Activated naive CD8-positive, alpha-beta T cell treated with anti-CD3 and anti-CD28 coated beads for 36 hours (primary cell): ENCODE results near the gene STXBP2. TPM values are rescaled to one million over a fixed set of nuclear protein-coding genes. Genes with fewer than 3 reads are reported as not detected.

Experiments
- DNase-seq: peaks from one replicate; pipeline ENCODE4 v3.0.0; 2021
- H3K27ac Mint-ChIP-seq: one replicate; pipeline ENCODE4 v1.8.0; 2022; ENCODE audit warnings: mild to moderate bottlenecking, moderate library complexity, mixed read lengths
- H3K27me3 Mint-ChIP-seq: one replicate; pipeline ENCODE4 v1.8.0; 2022; ENCODE audit warnings: mild to moderate bottlenecking, mixed read lengths
- H3K36me3 Mint-ChIP-seq: one replicate; pipeline ENCODE4 v1.8.0; 2021; ENCODE audit warnings: mild to moderate bottlenecking, mixed read lengths
- H3K4me1 Mint-ChIP-seq: one replicate; pipeline ENCODE4 v1.8.0; 2021; ENCODE audit warnings: mixed read lengths
- H3K4me3 Mint-ChIP-seq: one replicate; pipeline ENCODE4 v1.8.0; 2022; ENCODE audit warnings: mild to moderate bottlenecking, moderate library complexity, mixed read lengths
- H3K9me3 Mint-ChIP-seq: one replicate; pipeline ENCODE4 v1.8.0; 2022; ENCODE audit warnings: mixed read lengths
- total RNA-seq, 2 experiments: library from RNA; stranded (reverse); gene quantifications; one replicate each; pipeline ENCODE4 v1.2.3, GENCODE V29; 2021

STXBP2 gene
- total RNA-seq, 2 experiments from 2014 or later = 73.3 to 73.5 TPM

GRCh38 chr19:7670150-7670783 is 33.4 kb downstream of the STXBP2 start:
- Mint-ChIP-seq H3K4me1 (peaks cover 14% of the 10 kb centered on the region), H3K9me3 (peaks cover 2% of the 10 kb centered on the region), H3K36me3 (no peaks in the 10 kb centered on the region), H3K4me3 (peak overlapping the region; percentile 69), H3K27me3 (peaks cover 45% of the 10 kb centered on the region), H3K27ac (no peak overlapping the region)
- peak; percentile 54 for DNase-seq

- Mint-ChIP-seq H3K27ac (no peak overlapping the region), H3K4me1 (peaks cover 15% of the 10 kb centered on the region), H3K27me3 (peaks cover 48% of the 10 kb centered on the region), H3K36me3 (no peaks in the 10 kb centered on the region), H3K9me3 (peaks cover 2% of the 10 kb centered on the region), H3K4me3 (peak overlapping the region; percentile 69)
- DNase-seq = no peak
These were observed 33.9 kb downstream of the STXBP2 start for GRCh38 chr19:7670790-7671189.

GRCh38 chr19:7672522-7672921 is 35.6 kb downstream of the STXBP2 start:
- H3K27ac Mint-ChIP-seq = no peak overlapping the region

GRCh38 chr19:7674010-7675005 is 37.4 kb downstream of the STXBP2 start:
- Mint-ChIP-seq H3K36me3 (no peaks in the 10 kb centered on the region), H3K27me3 (peaks cover 65% of the 10 kb centered on the region), H3K4me3 (no peak overlapping the region), H3K4me1 (peaks cover 43% of the 10 kb centered on the region), H3K27ac (no peak overlapping the region), H3K9me3 (peaks cover 2% of the 10 kb centered on the region)
- DNase-seq = peak; percentile 40

More at GRCh38 chr19:7672522-7672921, 35.6 kb downstream of the STXBP2 start:
- Mint-ChIP-seq H3K4me1 (peaks cover 31% of the 10 kb centered on the region), H3K36me3 (no peaks in the 10 kb centered on the region), H3K27me3 (peaks cover 65% of the 10 kb centered on the region), H3K4me3 (no peak overlapping the region), H3K9me3 (peaks cover 2% of the 10 kb centered on the region)
- DNase-seq = no peak

- Mint-ChIP-seq H3K9me3 (peaks cover 2% of the 10 kb centered on the region), H3K4me3 (peak overlapping the region; percentile 18), H3K27me3 (peaks cover 50% of the 10 kb centered on the region), H3K36me3 (no peaks in the 10 kb centered on the region), H3K4me1 (peaks cover 45% of the 10 kb centered on the region), H3K27ac (no peak overlapping the region)
- DNase-seq = no peak
These were observed 39.5 kb downstream of the STXBP2 start for GRCh38 chr19:7676376-7676775.

GRCh38 chr19:7676854-7677253 is 39.9 kb downstream of the STXBP2 start, which contains the start of gene MCEMP1:
Gene MCEMP1, plus strand, starts transcription at chr19:7677090. Its CDS starts 31 bp downstream, at chr19:7677121.
- DNase-seq = no peak
- peak within 1 kb of the TSS; percentile 18 for H3K4me3 Mint-ChIP-seq
- peak within 1 kb of the TSS; percentile 28 for H3K27ac Mint-ChIP-seq
- H3K4me1 Mint-ChIP-seq = peaks cover 49% of the 10 kb centered on the region
- peaks cover 2% of the 10 kb centered on the region for H3K9me3 Mint-ChIP-seq
- H3K36me3 Mint-ChIP-seq = peaks cover 2% of the 10 kb centered on the region
- H3K27me3 Mint-ChIP-seq = peaks cover 45% of the 10 kb centered on the region

GRCh38 chr19:7677669-7678311 is 40.9 kb downstream of the STXBP2 start:
- peaks cover 2% of the 10 kb centered on the region for H3K9me3 Mint-ChIP-seq
- no peak overlapping the region for H3K4me3 Mint-ChIP-seq
- H3K36me3 Mint-ChIP-seq = peaks cover 6% of the 10 kb centered on the region
- no peak for DNase-seq
- H3K27me3 Mint-ChIP-seq = peaks cover 44% of the 10 kb centered on the region
- no peak overlapping the region for H3K27ac Mint-ChIP-seq
- peaks cover 53% of the 10 kb centered on the region for H3K4me1 Mint-ChIP-seq

GRCh38 chr19:7678971-7679751 is 42.3 kb downstream of the STXBP2 start:
- peaks cover 11% of the 10 kb centered on the region for H3K36me3 Mint-ChIP-seq
- peak overlapping the region; percentile 74 for H3K27ac Mint-ChIP-seq
- peak; percentile 69 for DNase-seq
- H3K27me3 Mint-ChIP-seq = peaks cover 34% of the 10 kb centered on the region
- H3K9me3 Mint-ChIP-seq = no peaks in the 10 kb centered on the region
- H3K4me1 Mint-ChIP-seq = peaks cover 53% of the 10 kb centered on the region
- peak overlapping the region; percentile 30 for H3K4me3 Mint-ChIP-seq

GRCh38 chr19:7679771-7680605 is 43.1 kb downstream of the STXBP2 start:
- Mint-ChIP-seq H3K27me3 (peaks cover 27% of the 10 kb centered on the region), H3K36me3 (peaks cover 11% of the 10 kb centered on the region), H3K4me1 (peaks cover 51% of the 10 kb centered on the region), H3K9me3 (no peaks in the 10 kb centered on the region), H3K4me3 (peak overlapping the region; percentile 61), H3K27ac (no peak overlapping the region)
- DNase-seq = no peak

- peak; percentile 91 for DNase-seq
- Mint-ChIP-seq H3K4me1 (peaks cover 53% of the 10 kb centered on the region), H3K4me3 (peak within 1 kb of the TSS; percentile 94), H3K9me3 (no peaks in the 10 kb centered on the region), H3K36me3 (peaks cover 11% of the 10 kb centered on the region), H3K27me3 (peaks cover 24% of the 10 kb centered on the region), H3K27ac (peak within 1 kb of the TSS; percentile 94)
These were observed 43.9 kb downstream of the STXBP2 start, which contains the start of gene TRAPPC5 for GRCh38 chr19:7680606-7681339. Gene TRAPPC5, plus strand, starts transcription at chr19:7680833. Its CDS starts 1,421 bp downstream, at chr19:7682254.

- Mint-ChIP-seq H3K36me3 (peaks cover 11% of the 10 kb centered on the region), H3K9me3 (no peaks in the 10 kb centered on the region), H3K4me1 (peaks cover 45% of the 10 kb centered on the region), H3K27me3 (peaks cover 16% of the 10 kb centered on the region), H3K4me3 (peak overlapping the region; percentile 94), H3K27ac (peak overlapping the region; percentile 94)
- peak; percentile 86 for DNase-seq
These were observed 44.6 kb downstream of the STXBP2 start for GRCh38 chr19:7681340-7682174.

GRCh38 chr19:7682175-7682855 is 45.4 kb downstream of the STXBP2 start:
- Mint-ChIP-seq H3K4me3 (peak overlapping the region; percentile 94), H3K36me3 (peaks cover 11% of the 10 kb centered on the region), H3K27ac (peak overlapping the region; percentile 94), H3K27me3 (peaks cover 9% of the 10 kb centered on the region), H3K9me3 (no peaks in the 10 kb centered on the region), H3K4me1 (peaks cover 38% of the 10 kb centered on the region)
- no peak for DNase-seq
